Ectodermal cell (in vitro differentiated cells): ENCODE results near the gene RCSD1.

Experiments used
- H3K27ac ChIP-seq: 2 replicates; pipeline ENCODE4 v1.7.0; 2013; ENCODE audit warnings: mild to moderate bottlenecking, low read depth, low read length; ENCODE audit not compliant: insufficient read depth, poor library complexity, severe bottlenecking
- H3K27me3 ChIP-seq: 2 replicates; pipeline ENCODE4 v1.7.0; 2013; ENCODE audit warnings: mild to moderate bottlenecking, low read length; ENCODE audit not compliant: insufficient read depth, control insufficient read depth, poor library complexity, severe bottlenecking
- H3K36me3 ChIP-seq: one replicate; pipeline ENCODE4 v1.7.0; 2013; ENCODE audit warnings: low read length; ENCODE audit not compliant: control insufficient read depth, insufficient read depth
- H3K4me1 ChIP-seq: one replicate; pipeline ENCODE4 v1.7.0; 2013; ENCODE audit warnings: low read length; ENCODE audit not compliant: control insufficient read depth, insufficient read depth
- H3K4me3 ChIP-seq: 2 replicates; pipeline ENCODE4 v1.7.0; 2013; ENCODE audit warnings: low read depth, low read length, control low read depth; ENCODE audit not compliant: insufficient read depth
- H3K9me3 ChIP-seq: 2 replicates; pipeline ENCODE4 v1.7.0; 2013; ENCODE audit warnings: mild to moderate bottlenecking, low read length, moderate library complexity; ENCODE audit not compliant: control insufficient read depth
- WGBS, 2 experiments: methylation state at CpG; one replicate each; pipeline ENCODE4 v1.1.7; 2013; ENCODE audit warnings: missing lambda C conversion rate in 2 of 2; 5-methylcytosine and 5-hydroxymethylcytosine counted together

RCSD1 gene

DNA sequence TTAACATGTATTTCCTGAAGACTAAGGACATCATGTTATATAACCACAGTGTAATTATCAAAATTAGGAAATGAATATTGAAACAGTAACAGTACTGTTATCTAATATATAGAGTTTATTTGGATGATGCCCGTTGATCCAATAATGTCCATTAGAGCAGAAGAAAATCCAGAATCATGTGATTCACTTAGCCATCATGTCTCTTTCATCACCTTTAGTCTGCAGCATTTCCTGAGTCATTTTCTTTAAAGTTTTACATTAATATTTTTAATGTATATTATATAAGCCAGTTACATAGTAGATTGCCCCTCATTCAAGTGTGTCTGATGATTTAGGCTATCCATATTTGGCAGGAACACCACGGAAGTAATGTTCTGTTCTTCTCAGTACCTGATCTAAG, 120.6 kb downstream of the RCSD1 start:
- no peaks in the 10 kb centered on the region for H3K4me1 ChIP-seq
- H3K36me3 ChIP-seq: no peaks in the 10 kb centered on the region
- H3K27me3 ChIP-seq: no peaks in the 10 kb centered on the region
- H3K27ac ChIP-seq: no peak overlapping the region
- WGBS, 2 experiments: 93 to 94% methylated on average over 1 to 2 of the region's 2 CpGs
- no peaks in the 10 kb centered on the region for H3K9me3 ChIP-seq
- H3K4me3 ChIP-seq: no peak overlapping the region

DNA sequence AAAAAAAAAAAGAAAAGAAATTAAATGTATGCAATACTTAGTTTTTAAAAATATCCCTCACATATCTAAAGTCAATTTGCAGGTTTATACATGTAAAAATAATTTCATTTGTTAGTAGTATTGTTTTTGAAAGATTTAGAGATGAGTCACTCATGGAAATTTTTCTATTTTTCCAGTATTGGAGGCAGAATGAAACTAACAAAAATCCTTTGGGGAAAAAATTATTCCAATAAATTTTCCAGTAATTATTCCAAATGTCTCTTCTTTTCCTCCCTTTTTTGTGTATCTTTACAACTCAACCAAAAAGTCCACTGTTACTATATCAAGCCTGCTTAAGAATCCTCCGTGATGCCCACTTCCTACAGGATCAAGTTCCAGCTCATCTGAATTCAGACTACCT, 121.6 kb downstream of the RCSD1 start:
- Histone ChIP-seq H3K4me3 (no peak overlapping the region), H3K36me3 (no peaks in the 10 kb centered on the region), H3K27me3 (no peaks in the 10 kb centered on the region), H3K27ac (no peak overlapping the region), H3K9me3 (no peaks in the 10 kb centered on the region), H3K4me1 (no peaks in the 10 kb centered on the region)
- WGBS, 2 experiments: 91 to 92% methylated on average over 1 of the region's 1 CpG

DNA sequence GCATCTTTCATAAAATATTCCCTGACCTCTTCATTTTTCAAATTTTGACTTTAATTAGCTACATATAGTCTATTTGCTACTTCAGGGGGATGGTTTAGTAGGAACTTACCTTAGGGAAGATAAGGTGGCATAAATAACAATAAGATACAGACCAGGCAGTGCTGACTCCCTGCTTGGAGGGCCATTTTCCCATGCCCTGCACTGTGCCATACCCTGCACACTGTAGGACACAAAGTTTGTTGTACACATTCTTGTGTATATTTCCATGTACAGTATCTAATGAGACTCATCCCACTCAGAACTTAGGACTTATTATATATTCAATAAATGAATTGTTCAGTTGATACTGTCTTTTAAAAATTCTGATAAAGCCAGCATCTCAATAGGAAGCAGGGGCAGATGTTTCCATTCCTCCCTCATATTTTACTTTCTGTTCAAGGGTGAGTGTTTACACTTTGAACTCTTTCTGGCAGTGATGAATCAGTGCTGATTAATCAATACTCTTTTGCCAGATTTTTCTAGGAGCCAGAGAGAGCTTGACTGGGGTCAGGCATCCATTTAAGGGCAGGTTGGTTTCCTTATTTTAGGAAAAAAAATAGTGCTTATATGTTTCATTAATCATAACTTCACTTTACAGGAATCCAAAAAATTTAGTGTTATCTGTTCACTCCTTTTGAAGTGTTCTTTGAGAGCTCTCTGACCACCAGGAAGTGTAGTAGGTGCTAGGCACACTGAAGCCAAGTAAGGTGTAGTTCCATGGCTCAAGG, 122.4 kb downstream of the RCSD1 start:
- Histone ChIP-seq H3K4me3 (no peak overlapping the region), H3K4me1 (no peaks in the 10 kb centered on the region), H3K27me3 (no peaks in the 10 kb centered on the region), H3K9me3 (no peaks in the 10 kb centered on the region), H3K27ac (no peak overlapping the region), H3K36me3 (no peaks in the 10 kb centered on the region)

DNA sequence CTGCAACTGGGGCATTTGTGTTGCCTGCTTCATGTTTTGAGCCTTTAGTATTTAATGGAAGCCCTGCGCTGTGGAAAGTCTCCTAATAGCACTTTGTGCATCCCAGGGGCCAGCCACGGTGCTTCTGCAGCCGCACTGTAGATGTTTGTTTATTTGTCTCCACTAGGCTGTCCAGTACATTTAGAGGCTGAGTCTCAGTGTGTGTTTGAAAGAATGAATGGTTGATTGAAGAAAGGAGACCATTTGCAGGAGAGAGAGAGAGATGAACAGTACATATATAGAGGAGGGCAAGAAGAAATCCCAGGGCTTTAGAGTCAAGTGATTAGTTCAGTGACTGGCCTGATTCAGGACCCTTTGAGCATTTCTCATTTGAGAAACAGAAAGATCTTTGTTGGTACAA, 125.6 kb downstream of the RCSD1 start:
- Histone ChIP-seq H3K4me3 (no peak overlapping the region), H3K36me3 (no peaks in the 10 kb centered on the region), H3K9me3 (no peaks in the 10 kb centered on the region), H3K27me3 (no peaks in the 10 kb centered on the region), H3K4me1 (no peaks in the 10 kb centered on the region), H3K27ac (no peak overlapping the region)
- 92 to 94% methylated on average over 3 of the region's 3 CpGs for WGBS, 2 experiments
